ENCODE data around the gene TUBB4B. TPM values are rescaled to one million over a fixed set of nuclear protein-coding genes. Genes with fewer than 3 reads are reported as not detected.

TUBB4B gene
- total RNA-seq, 1 donor from 2014 or later, result 192 TPM

GRCh38 chr9:137194388-137194787, 46.7 kb upstream of the TUBB4B start:
- TF ChIP-seq CTCF (IDR thresholded peaks at IDR 0.05; ENCODE audit: partially characterized antibody, unreplicated experiment), result no peak
- DNase-seq, result no peak
- Mint-ChIP-seq H3K9me3 (ENCODE audit: unreplicated experiment) (peaks cover under 1% of the 10 kb centered on the region), H3K27me3 (ENCODE audit: unreplicated experiment) (peaks cover 2% of the 10 kb centered on the region), H3K4me3 (ENCODE audit: unreplicated experiment) (no peak overlapping the region), H3K27ac (ENCODE audit: unreplicated experiment) (no peak overlapping the region), H3K4me1 (ENCODE audit: low read depth, unreplicated experiment) (peaks cover 2% of the 10 kb centered on the region), H3K36me3 (ENCODE audit: unreplicated experiment) (no peaks in the 10 kb centered on the region)

GRCh38 chr9:137194909-137195308, 46.2 kb upstream of the TUBB4B start:
- Mint-ChIP-seq H3K27ac (ENCODE audit: unreplicated experiment) (no peak overlapping the region), H3K36me3 (ENCODE audit: unreplicated experiment) (no peaks in the 10 kb centered on the region), H3K27me3 (ENCODE audit: unreplicated experiment) (peaks cover 2% of the 10 kb centered on the region), H3K4me3 (ENCODE audit: unreplicated experiment) (no peak overlapping the region), H3K4me1 (ENCODE audit: low read depth, unreplicated experiment) (no peaks in the 10 kb centered on the region), H3K9me3 (ENCODE audit: unreplicated experiment) (no peaks in the 10 kb centered on the region)
- no peak for DNase-seq
- TF ChIP-seq CTCF (IDR thresholded peaks at IDR 0.05; ENCODE audit: partially characterized antibody, unreplicated experiment), result no peak

GRCh38 chr9:137195525-137196220, 45.4 kb upstream of the TUBB4B start:
- Mint-ChIP-seq H3K4me3 (ENCODE audit: unreplicated experiment) (no peak overlapping the region), H3K9me3 (ENCODE audit: unreplicated experiment) (no peaks in the 10 kb centered on the region), H3K27me3 (ENCODE audit: unreplicated experiment) (peaks cover 2% of the 10 kb centered on the region), H3K36me3 (ENCODE audit: unreplicated experiment) (no peaks in the 10 kb centered on the region), H3K4me1 (ENCODE audit: low read depth, unreplicated experiment) (no peaks in the 10 kb centered on the region), H3K27ac (ENCODE audit: unreplicated experiment) (no peak overlapping the region)
- DNase-seq, result no peak
- no peak for TF ChIP-seq CTCF (IDR thresholded peaks at IDR 0.05; ENCODE audit: partially characterized antibody, unreplicated experiment)

- Mint-ChIP-seq H3K9me3 (ENCODE audit: unreplicated experiment) (peaks cover 3% of the 10 kb centered on the region), H3K27ac (ENCODE audit: unreplicated experiment) (no peak overlapping the region), H3K36me3 (ENCODE audit: unreplicated experiment) (no peaks in the 10 kb centered on the region), H3K4me1 (ENCODE audit: low read depth, unreplicated experiment) (peaks cover 4% of the 10 kb centered on the region), H3K4me3 (ENCODE audit: unreplicated experiment) (no peak overlapping the region), H3K27me3 (ENCODE audit: unreplicated experiment) (peaks cover 5% of the 10 kb centered on the region)
- TF ChIP-seq CTCF (IDR thresholded peaks at IDR 0.05; ENCODE audit: partially characterized antibody, unreplicated experiment), result no peak
- DNase-seq, result no peak
These were observed 42.8 kb upstream of the TUBB4B start for GRCh38 chr9:137198051-137198901.

GRCh38 chr9:137198902-137199283, 42.2 kb upstream of the TUBB4B start:
- peaks cover 4% of the 10 kb centered on the region for H3K4me1 Mint-ChIP-seq (ENCODE audit: low read depth, unreplicated experiment)

More at GRCh38 chr9:137198902-137199283, 42.2 kb upstream of the TUBB4B start:
- Mint-ChIP-seq H3K9me3 (ENCODE audit: unreplicated experiment) (peaks cover 3% of the 10 kb centered on the region), H3K4me3 (ENCODE audit: unreplicated experiment) (no peak overlapping the region), H3K27ac (ENCODE audit: unreplicated experiment) (no peak overlapping the region), H3K36me3 (ENCODE audit: unreplicated experiment) (no peaks in the 10 kb centered on the region), H3K27me3 (ENCODE audit: unreplicated experiment) (peaks cover 5% of the 10 kb centered on the region)
- TF ChIP-seq CTCF (IDR thresholded peaks at IDR 0.05; ENCODE audit: partially characterized antibody, unreplicated experiment), result no peak
- no peak for DNase-seq

All from glutamatergic neuron (in vitro differentiated cells).